ENCODE measurements around the gene MAST1. TPM values are rescaled to one million over a fixed set of nuclear protein-coding genes. Genes with fewer than 3 reads are reported as not detected.
"Not testable (repeated sequence)": the region's sequence is repeated elsewhere in the genome, so short reads cannot be mapped to it uniquely, and the experiment has no call there.

Gene MAST1
- total and polyA plus RNA-seq, 10 donors, result 0.12 to 0.65 (median 0.32) TPM; not detected in 2

GRCh38 chr19:12804051-12804450 lies 34.3 kb upstream of the MAST1 start:
- Histone ChIP-seq H3K4me3 (no peak overlapping the region), H3K27ac (no peak overlapping the region), H3K4me1 (peaks cover 21 to 57% (median 42%) of the 10 kb centered on the region in 6 donors), H3K27me3 (replicated peaks in 1 of 7) (peaks cover 0 to 20% (median 0%) of the 10 kb centered on the region in 7 donors), H3K9me3 (no peaks in the 10 kb centered on the region), H3K36me3 (peaks cover 0 to 28% (median 8%) of the 10 kb centered on the region in 6 donors)
- 92 to 96% (median 95%) methylated on average over 26 of the region's 26 CpGs for WGBS, 5 donors
- DNase-seq, result no peak
- no peak for TF ChIP-seq POLR2AphosphoS5 (IDR thresholded peaks at IDR 0.05)
- TF ChIP-seq POLR2A (IDR thresholded peaks at IDR 0.05), result no peak
- TF ChIP-seq, protein P1, sequence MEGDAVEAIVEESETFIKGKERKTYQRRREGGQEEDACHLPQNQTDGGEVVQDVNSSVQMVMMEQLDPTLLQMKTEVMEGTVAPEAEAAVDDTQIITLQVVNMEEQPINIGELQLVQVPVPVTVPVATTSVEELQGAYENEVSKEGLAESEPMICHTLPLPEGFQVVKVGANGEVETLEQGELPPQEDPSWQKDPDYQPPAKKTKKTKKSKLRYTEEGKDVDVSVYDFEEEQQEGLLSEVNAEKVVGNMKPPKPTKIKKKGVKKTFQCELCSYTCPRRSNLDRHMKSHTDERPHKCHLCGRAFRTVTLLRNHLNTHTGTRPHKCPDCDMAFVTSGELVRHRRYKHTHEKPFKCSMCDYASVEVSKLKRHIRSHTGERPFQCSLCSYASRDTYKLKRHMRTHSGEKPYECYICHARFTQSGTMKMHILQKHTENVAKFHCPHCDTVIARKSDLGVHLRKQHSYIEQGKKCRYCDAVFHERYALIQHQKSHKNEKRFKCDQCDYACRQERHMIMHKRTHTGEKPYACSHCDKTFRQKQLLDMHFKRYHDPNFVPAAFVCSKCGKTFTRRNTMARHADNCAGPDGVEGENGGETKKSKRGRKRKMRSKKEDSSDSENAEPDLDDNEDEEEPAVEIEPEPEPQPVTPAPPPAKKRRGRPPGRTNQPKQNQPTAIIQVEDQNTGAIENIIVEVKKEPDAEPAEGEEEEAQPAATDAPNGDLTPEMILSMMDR (IDR thresholded peaks at IDR 0.05 in 8 of 11, conservative IDR thresholded peaks at IDR 0.05 in 3 of 11), result no peak
- intact Hi-C loops (cut with DNase I; ENCODE audit: low total_unique reads), result no loop called here

GRCh38 chr19:12806242-12807081 lies 31.9 kb upstream of the MAST1 start, which contains the start of gene RNASEH2A:
Gene RNASEH2A (plus strand): TSS chr19:12806584. CDS start chr19:12806674, 90 bp downstream.
- TF ChIP-seq POLR2A (IDR thresholded peaks at IDR 0.05), result no peak
- TF ChIP-seq, protein P1 (IDR thresholded peaks at IDR 0.05 in 8 of 11, conservative IDR thresholded peaks at IDR 0.05 in 3 of 11), result peak in 5 of 11 experiments; percentile 15 to 44 (median 40)
- TF ChIP-seq POLR2AphosphoS5 (IDR thresholded peaks at IDR 0.05), result peak; percentile 86 to 94 (median 87)
- H3K36me3 ChIP-seq, result peaks cover 0 to 38% (median 3%) of the 10 kb centered on the region in 6 donors
- peaks cover 0 to 14% (median 0%) of the 10 kb centered on the region in 7 donors for H3K27me3 ChIP-seq (replicated peaks in 1 of 7)
- WGBS, 5 donors, result 3 to 6% (median 4%) methylated on average over 61 to 66 of the region's 66 CpGs
- peak within 1 kb of the TSS; percentile 3 to 83 (median 71) for H3K27ac ChIP-seq
- DNase-seq, result peak; percentile 98
- H3K4me1 ChIP-seq, result peaks cover 13 to 36% (median 27%) of the 10 kb centered on the region in 6 donors
- H3K9me3 ChIP-seq, result no peaks in the 10 kb centered on the region
- intact Hi-C loops (cut with DNase I; ENCODE audit: low total_unique reads), result loop anchor here (5.0 kb wide), 1 partner anchor 34 kb away; no protein-coding TSS in a partner anchor
- peak within 1 kb of the TSS; percentile 57 to 82 (median 67) for H3K4me3 ChIP-seq

DNA sequence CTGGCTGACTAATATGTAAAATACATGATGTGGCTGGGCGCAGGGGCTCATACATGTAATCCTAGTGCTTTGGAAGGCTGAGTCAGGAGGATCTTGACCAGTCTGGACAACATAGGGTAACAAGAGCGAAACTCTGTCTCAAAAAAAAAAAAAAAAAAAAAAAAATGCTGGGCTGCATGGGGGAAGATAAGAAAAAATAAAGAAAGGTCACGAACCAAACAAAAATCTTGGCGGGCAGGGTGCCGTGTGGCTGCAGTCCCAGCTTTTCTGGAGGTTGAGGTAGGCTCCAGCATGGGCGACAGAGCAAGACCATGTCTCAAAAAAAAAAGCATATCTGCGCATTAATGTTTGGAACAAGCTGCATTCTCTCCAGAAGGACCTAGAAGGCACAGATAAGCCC lies 23.2 kb upstream of the MAST1 start:
- TF ChIP-seq, protein P1 (IDR thresholded peaks at IDR 0.05 in 8 of 11, conservative IDR thresholded peaks at IDR 0.05 in 3 of 11), result no peak
- TF ChIP-seq POLR2AphosphoS5 (IDR thresholded peaks at IDR 0.05) (no peak), POLR2A (IDR thresholded peaks at IDR 0.05) (no peak)
- WGBS, 5 donors, result 91 to 98% (median 95%) methylated on average over 7 of the region's 7 CpGs
- peaks cover 0 to 48% (median 18%) of the 10 kb centered on the region in 6 donors for H3K36me3 ChIP-seq
- no peaks in the 10 kb centered on the region for H3K27me3 ChIP-seq (replicated peaks in 1 of 7)
- no peaks in the 10 kb centered on the region for H3K9me3 ChIP-seq
- intact Hi-C loops (cut with DNase I; ENCODE audit: low total_unique reads), result no loop called here
- H3K4me3 ChIP-seq, result no peak overlapping the region
- H3K4me1 ChIP-seq, result no peaks in the 10 kb centered on the region
- no peak for DNase-seq
- no peak overlapping the region for H3K27ac ChIP-seq

GRCh38 chr19:12817188-12817587 lies 21.1 kb upstream of the MAST1 start:
- intact Hi-C loops (cut with DNase I; ENCODE audit: low total_unique reads), result not testable (repeated sequence)
- H3K36me3 ChIP-seq, result peaks cover 0 to 27% (median 17%) of the 10 kb centered on the region in 6 donors
- 92 to 99% (median 93%) methylated on average over 6 of the region's 6 CpGs for WGBS, 5 donors

GRCh38 chr19:12817810-12818209 lies 20.5 kb upstream of the MAST1 start:
- H3K9me3 ChIP-seq; H3K27me3 ChIP-seq (replicated peaks in 1 of 7); DNase-seq; H3K4me3 ChIP-seq; H3K4me1 ChIP-seq; H3K27ac ChIP-seq; intact Hi-C loops (cut with DNase I; ENCODE audit: low total_unique reads): not testable (repeated sequence)
- peaks cover 0 to 21% (median 16%) of the 10 kb centered on the region in 6 donors for H3K36me3 ChIP-seq
- 92 to 97% (median 94%) methylated on average over 11 of the region's 11 CpGs for WGBS, 5 donors

More at GRCh38 chr19:12817188-12817587, 21.1 kb upstream of the MAST1 start:
- H3K27ac ChIP-seq; H3K27me3 ChIP-seq (replicated peaks in 1 of 7); H3K4me3 ChIP-seq; H3K9me3 ChIP-seq; DNase-seq; H3K4me1 ChIP-seq: not testable (repeated sequence)

Data from spleen (tissue), 11 donors.